ENCODE data around the gene MSANTD7.

GRCh38 chr10:14833106-14833505, 5.0 kb upstream of the MSANTD7 start:
- no peak for TF ChIP-seq CTCF (IDR thresholded peaks at IDR 0.05; ENCODE audit: insufficient read depth, low read length, poor library complexity, severe bottlenecking)
- TF ChIP-seq EZH2phosphoT487 (conservative IDR thresholded peaks at IDR 0.05; ENCODE audit: low read length): no peak
